ENCODE measurements around the gene TFEC. TPM values are rescaled to one million over a fixed set of nuclear protein-coding genes. Genes with fewer than 3 reads are reported as not detected.

Gene TFEC
- total and polyA plus RNA-seq, 2 experiments from 2014 or later: not detected

DNA sequence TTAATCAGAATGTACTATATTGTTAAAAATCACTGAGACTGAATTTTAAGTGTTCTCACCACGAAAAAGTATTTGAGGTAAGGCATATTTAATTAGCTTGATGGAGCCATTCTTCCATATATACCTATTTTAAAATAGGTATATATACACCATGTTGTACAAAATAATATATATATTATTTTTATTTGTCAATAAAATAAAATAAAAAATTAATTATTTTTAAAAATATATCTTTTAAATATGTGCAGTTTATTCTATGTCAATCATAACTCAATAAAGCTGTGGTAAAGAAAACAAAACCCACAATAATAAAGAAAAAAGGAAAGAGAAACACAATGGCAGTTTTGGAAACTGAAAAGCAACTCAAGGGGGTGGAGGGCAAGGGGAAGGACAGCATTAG, 33.6 kb upstream of the TFEC start:
- ATAC-seq (no peak), DNase-seq (ENCODE audit: low spot score) (no peak)
- Mint-ChIP-seq H3K36me3 (ENCODE audit: low read depth) (no peaks in the 10 kb centered on the region), H3K9me3 (no peaks in the 10 kb centered on the region), H3K4me1 (no peaks in the 10 kb centered on the region), H3K27ac (no peak overlapping the region), H3K27me3 (ENCODE audit: insufficient read depth, low read depth, poor library complexity) (no peaks in the 10 kb centered on the region), H3K4me3 (no peak overlapping the region)
- Histone ChIP-seq H3K4me1 (ENCODE audit: insufficient read depth) (no peaks in the 10 kb centered on the region), H3K9me2 (ENCODE audit: insufficient read depth) (no peaks in the 10 kb centered on the region), H3K27me3 (ENCODE audit: insufficient read depth) (no peaks in the 10 kb centered on the region), H3K36me3 (ENCODE audit: insufficient read depth) (no peaks in the 10 kb centered on the region), H3K27ac (ENCODE audit: low read depth) (no peak overlapping the region), H4K20me1 (replicated peaks; ENCODE audit: insufficient read depth) (no peaks in the 10 kb centered on the region), H3F3A (replicated peaks; ENCODE audit: low read depth) (no peaks in the 10 kb centered on the region), H2AFZ (no peak overlapping the region), H3K4me2 (no peak overlapping the region), H3K4me3 (no peak overlapping the region), H3K79me2 (replicated peaks; ENCODE audit: insufficient read depth) (no peaks in the 10 kb centered on the region)
- TF ChIP-seq NANOG (IDR thresholded peaks at IDR 0.05; ENCODE audit: borderline replicate concordance): no peak
- no peak for TF ChIP-seq EZH2 (IDR thresholded peaks at IDR 0.05; ENCODE audit: low read depth, unreplicated experiment)
- TF ChIP-seq, protein P1, sequence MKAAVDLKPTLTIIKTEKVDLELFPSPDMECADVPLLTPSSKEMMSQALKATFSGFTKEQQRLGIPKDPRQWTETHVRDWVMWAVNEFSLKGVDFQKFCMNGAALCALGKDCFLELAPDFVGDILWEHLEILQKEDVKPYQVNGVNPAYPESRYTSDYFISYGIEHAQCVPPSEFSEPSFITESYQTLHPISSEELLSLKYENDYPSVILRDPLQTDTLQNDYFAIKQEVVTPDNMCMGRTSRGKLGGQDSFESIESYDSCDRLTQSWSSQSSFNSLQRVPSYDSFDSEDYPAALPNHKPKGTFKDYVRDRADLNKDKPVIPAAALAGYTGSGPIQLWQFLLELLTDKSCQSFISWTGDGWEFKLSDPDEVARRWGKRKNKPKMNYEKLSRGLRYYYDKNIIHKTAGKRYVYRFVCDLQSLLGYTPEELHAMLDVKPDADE (IDR thresholded peaks at IDR 0.05): no peak

DNA sequence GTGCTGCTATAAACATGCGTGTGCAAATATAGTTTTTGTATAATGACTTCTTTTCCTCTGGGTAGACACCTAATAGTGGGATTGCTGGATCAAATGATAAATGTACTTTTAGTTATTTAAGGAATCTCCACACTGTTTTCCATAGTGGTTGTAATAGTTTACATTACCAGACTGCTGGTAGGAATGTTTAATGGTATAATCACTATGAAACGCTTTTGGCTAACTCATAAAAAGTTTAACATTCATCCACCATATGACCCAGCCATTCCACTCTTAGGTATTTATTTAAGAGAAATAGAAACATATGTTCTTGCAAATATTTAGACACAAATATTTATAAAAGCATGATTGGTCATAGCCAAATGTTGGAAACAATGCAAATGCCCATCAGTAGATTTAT, 32.1 kb upstream of the TFEC start:
- H3K4me2 ChIP-seq: no peak overlapping the region
- H3F3A ChIP-seq (replicated peaks; ENCODE audit: low read depth): no peaks in the 10 kb centered on the region
- no peaks in the 10 kb centered on the region for H3K27me3 ChIP-seq (ENCODE audit: insufficient read depth)
- H4K20me1 ChIP-seq (replicated peaks; ENCODE audit: insufficient read depth): no peaks in the 10 kb centered on the region
- H3K36me3 Mint-ChIP-seq (ENCODE audit: low read depth): no peaks in the 10 kb centered on the region
- no peak overlapping the region for H3K27ac ChIP-seq (ENCODE audit: low read depth)
- no peaks in the 10 kb centered on the region for H3K4me1 ChIP-seq (ENCODE audit: insufficient read depth)
- H3K27ac Mint-ChIP-seq: no peak overlapping the region
- no peak overlapping the region for H2AFZ ChIP-seq
- DNase-seq (ENCODE audit: low spot score) (no peak), ATAC-seq (no peak)
- no peaks in the 10 kb centered on the region for H3K79me2 ChIP-seq (replicated peaks; ENCODE audit: insufficient read depth)
- no peak overlapping the region for H3K4me3 ChIP-seq
- no peaks in the 10 kb centered on the region for H3K4me1 Mint-ChIP-seq
- no peaks in the 10 kb centered on the region for H3K9me3 Mint-ChIP-seq
- no peaks in the 10 kb centered on the region for H3K27me3 Mint-ChIP-seq (ENCODE audit: insufficient read depth, low read depth, poor library complexity)
- H3K4me3 Mint-ChIP-seq: no peak overlapping the region
- H3K36me3 ChIP-seq (ENCODE audit: insufficient read depth): no peaks in the 10 kb centered on the region
- no peaks in the 10 kb centered on the region for H3K9me2 ChIP-seq (ENCODE audit: insufficient read depth)
- TF ChIP-seq STAT1 (IDR thresholded peaks at IDR 0.05; ENCODE audit: unreplicated experiment): no peak
- TF ChIP-seq, protein P1 (IDR thresholded peaks at IDR 0.05): no peak
- TF ChIP-seq JUNB (IDR thresholded peaks at IDR 0.05; ENCODE audit: unreplicated experiment): no peak
- TF ChIP-seq, protein P2, sequence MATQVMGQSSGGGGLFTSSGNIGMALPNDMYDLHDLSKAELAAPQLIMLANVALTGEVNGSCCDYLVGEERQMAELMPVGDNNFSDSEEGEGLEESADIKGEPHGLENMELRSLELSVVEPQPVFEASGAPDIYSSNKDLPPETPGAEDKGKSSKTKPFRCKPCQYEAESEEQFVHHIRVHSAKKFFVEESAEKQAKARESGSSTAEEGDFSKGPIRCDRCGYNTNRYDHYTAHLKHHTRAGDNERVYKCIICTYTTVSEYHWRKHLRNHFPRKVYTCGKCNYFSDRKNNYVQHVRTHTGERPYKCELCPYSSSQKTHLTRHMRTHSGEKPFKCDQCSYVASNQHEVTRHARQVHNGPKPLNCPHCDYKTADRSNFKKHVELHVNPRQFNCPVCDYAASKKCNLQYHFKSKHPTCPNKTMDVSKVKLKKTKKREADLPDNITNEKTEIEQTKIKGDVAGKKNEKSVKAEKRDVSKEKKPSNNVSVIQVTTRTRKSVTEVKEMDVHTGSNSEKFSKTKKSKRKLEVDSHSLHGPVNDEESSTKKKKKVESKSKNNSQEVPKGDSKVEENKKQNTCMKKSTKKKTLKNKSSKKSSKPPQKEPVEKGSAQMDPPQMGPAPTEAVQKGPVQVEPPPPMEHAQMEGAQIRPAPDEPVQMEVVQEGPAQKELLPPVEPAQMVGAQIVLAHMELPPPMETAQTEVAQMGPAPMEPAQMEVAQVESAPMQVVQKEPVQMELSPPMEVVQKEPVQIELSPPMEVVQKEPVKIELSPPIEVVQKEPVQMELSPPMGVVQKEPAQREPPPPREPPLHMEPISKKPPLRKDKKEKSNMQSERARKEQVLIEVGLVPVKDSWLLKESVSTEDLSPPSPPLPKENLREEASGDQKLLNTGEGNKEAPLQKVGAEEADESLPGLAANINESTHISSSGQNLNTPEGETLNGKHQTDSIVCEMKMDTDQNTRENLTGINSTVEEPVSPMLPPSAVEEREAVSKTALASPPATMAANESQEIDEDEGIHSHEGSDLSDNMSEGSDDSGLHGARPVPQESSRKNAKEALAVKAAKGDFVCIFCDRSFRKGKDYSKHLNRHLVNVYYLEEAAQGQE (IDR thresholded peaks at IDR 0.05; ENCODE audit: unreplicated experiment): no peak
- TF ChIP-seq, protein P3, sequence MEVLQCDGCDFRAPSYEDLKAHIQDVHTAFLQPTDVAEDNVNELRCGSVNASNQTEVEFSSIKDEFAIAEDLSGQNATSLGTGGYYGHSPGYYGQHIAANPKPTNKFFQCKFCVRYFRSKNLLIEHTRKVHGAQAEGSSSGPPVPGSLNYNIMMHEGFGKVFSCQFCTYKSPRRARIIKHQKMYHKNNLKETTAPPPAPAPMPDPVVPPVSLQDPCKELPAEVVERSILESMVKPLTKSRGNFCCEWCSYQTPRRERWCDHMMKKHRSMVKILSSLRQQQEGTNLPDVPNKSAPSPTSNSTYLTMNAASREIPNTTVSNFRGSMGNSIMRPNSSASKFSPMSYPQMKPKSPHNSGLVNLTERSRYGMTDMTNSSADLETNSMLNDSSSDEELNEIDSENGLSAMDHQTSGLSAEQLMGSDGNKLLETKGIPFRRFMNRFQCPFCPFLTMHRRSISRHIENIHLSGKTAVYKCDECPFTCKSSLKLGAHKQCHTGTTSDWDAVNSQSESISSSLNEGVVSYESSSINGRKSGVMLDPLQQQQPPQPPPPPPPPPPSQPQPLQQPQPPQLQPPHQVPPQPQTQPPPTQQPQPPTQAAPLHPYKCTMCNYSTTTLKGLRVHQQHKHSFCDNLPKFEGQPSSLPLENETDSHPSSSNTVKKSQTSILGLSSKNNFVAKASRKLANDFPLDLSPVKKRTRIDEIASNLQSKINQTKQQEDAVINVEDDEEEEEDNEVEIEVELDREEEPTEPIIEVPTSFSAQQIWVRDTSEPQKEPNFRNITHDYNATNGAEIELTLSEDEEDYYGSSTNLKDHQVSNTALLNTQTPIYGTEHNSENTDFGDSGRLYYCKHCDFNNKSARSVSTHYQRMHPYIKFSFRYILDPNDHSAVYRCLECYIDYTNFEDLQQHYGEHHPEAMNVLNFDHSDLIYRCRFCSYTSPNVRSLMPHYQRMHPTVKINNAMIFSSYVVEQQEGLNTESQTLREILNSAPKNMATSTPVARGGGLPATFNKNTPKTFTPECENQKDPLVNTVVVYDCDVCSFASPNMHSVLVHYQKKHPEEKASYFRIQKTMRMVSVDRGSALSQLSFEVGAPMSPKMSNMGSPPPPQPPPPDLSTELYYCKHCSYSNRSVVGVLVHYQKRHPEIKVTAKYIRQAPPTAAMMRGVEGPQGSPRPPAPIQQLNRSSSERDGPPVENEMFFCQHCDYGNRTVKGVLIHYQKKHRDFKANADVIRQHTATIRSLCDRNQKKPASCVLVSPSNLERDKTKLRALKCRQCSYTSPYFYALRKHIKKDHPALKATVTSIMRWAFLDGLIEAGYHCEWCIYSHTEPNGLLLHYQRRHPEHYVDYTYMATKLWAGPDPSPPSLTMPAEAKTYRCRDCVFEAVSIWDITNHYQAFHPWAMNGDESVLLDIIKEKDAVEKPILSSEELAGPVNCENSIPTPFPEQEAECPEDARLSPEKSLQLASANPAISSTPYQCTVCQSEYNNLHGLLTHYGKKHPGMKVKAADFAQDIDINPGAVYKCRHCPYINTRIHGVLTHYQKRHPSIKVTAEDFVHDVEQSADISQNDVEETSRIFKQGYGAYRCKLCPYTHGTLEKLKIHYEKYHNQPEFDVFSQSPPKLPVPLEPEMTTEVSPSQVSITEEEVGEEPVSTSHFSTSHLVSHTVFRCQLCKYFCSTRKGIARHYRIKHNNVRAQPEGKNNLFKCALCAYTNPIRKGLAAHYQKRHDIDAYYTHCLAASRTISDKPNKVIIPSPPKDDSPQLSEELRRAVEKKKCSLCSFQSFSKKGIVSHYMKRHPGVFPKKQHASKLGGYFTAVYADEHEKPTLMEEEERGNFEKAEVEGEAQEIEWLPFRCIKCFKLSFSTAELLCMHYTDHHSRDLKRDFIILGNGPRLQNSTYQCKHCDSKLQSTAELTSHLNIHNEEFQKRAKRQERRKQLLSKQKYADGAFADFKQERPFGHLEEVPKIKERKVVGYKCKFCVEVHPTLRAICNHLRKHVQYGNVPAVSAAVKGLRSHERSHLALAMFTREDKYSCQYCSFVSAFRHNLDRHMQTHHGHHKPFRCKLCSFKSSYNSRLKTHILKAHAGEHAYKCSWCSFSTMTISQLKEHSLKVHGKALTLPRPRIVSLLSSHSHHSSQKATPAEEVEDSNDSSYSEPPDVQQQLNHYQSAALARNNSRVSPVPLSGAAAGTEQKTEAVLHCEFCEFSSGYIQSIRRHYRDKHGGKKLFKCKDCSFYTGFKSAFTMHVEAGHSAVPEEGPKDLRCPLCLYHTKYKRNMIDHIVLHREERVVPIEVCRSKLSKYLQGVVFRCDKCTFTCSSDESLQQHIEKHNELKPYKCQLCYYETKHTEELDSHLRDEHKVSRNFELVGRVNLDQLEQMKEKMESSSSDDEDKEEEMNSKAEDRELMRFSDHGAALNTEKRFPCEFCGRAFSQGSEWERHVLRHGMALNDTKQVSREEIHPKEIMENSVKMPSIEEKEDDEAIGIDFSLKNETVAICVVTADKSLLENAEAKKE (CRISPR knock-in tag; IDR thresholded peaks at IDR 0.05): no peak
- TF ChIP-seq CREB1 (CRISPR knock-in tag; IDR thresholded peaks at IDR 0.05; ENCODE audit: low read depth): no peak

Measured in GM23338 (cell line).